Measurements from ENCODE around the gene TSTD2.

GRCh38 chr9:97560851-97561250 lies 72.3 kb downstream of the TSTD2 start:
- TF ChIP-seq CTCF (IDR thresholded peaks at IDR 0.05; ENCODE audit: low read depth, low read length, poor library complexity, severe bottlenecking) (no peak), EZH2phosphoT487 (IDR thresholded peaks at IDR 0.05; ENCODE audit: borderline replicate concordance, low read length) (no peak)
